HL-60 (cell line): ENCODE data around the gene DYSF.

Experiments used
- DNase-seq, 2 experiments: peaks; one replicate each; pipeline ENCODE4 v3.0.0-alpha.2; 2010 to 2020; ENCODE audit warnings: low read depth in 1 of 2, low spot score in 1 of 2
- H3K27ac ChIP-seq: fragments of 250-450 bp; sonication (Bioruptor Pico); replicated peaks from 2 replicates; pipeline ENCODE4 v1.5.1; 2020; ENCODE audit warnings: mild to moderate bottlenecking, moderate library complexity
- H3K27me3 ChIP-seq: fragments of 250-450 bp; sonication (Bioruptor Pico); 2 replicates; pipeline ENCODE4 v1.5.1; 2021; ENCODE audit warnings: mild to moderate bottlenecking, moderate library complexity; ENCODE audit not compliant: insufficient read depth, poor library complexity, severe bottlenecking
- H3K4me3 ChIP-seq: replicated peaks from 2 replicates; pipeline ENCODE4 v1.5.1; 2011; ENCODE audit warnings: mild to moderate bottlenecking, control low read depth, low read length; ENCODE audit not compliant: insufficient read depth
- CTCF ChIP-seq: IDR thresholded peaks from one replicate; pipeline ENCODE4 v1.5.1; 2011; ENCODE audit warnings: low read length, control low read depth, inconsistent platforms; ENCODE audit not compliant: insufficient read depth
- GABPA ChIP-seq: IDR thresholded peaks from 2 replicates; pipeline ENCODE4 v1.6.1; 2012; ENCODE audit warnings: low read depth
- POLR2AphosphoS5 ChIP-seq: IDR thresholded peaks from 2 replicates; pipeline ENCODE4 v1.6.1; 2012; ENCODE audit warnings: low read depth
- REST ChIP-seq: IDR thresholded peaks from 2 replicates; pipeline ENCODE4 v1.6.1; 2012; ENCODE audit warnings: low read depth; ENCODE audit not compliant: insufficient replicate concordance
- SPI1 ChIP-seq: IDR thresholded peaks from 2 replicates; pipeline ENCODE4 v1.6.1; 2012; ENCODE audit warnings: low read depth, mild to moderate bottlenecking, borderline replicate concordance

The DYSF gene

GRCh38 chr2:71456617-71457016 lies 3.3 kb downstream of the DYSF start:
- no peak for DNase-seq

GRCh38 chr2:71457123-71457915 lies 4.0 kb downstream of the DYSF start:
- H3K4me3 ChIP-seq = no peak overlapping the region
- TF ChIP-seq SPI1 = no peak
- TF ChIP-seq GABPA = no peak
- no peak for TF ChIP-seq REST
- TF ChIP-seq CTCF = no peak
- TF ChIP-seq POLR2AphosphoS5 = no peak
- DNase-seq = no peak
- no peaks in the 10 kb centered on the region for H3K27me3 ChIP-seq
- no peak overlapping the region for H3K27ac ChIP-seq

More at GRCh38 chr2:71456617-71457016, 3.3 kb downstream of the DYSF start:
- peak overlapping the region; percentile 47 for H3K27ac ChIP-seq
- no peak for TF ChIP-seq CTCF
- no peak for TF ChIP-seq SPI1
- no peak for TF ChIP-seq GABPA
- TF ChIP-seq REST = no peak
- no peak for TF ChIP-seq POLR2AphosphoS5
- no peaks in the 10 kb centered on the region for H3K27me3 ChIP-seq
- H3K4me3 ChIP-seq = no peak overlapping the region

GRCh38 chr2:71457923-71458322 lies 4.6 kb downstream of the DYSF start:
- TF ChIP-seq SPI1 = no peak
- TF ChIP-seq REST = no peak
- H3K27me3 ChIP-seq = no peaks in the 10 kb centered on the region

More at GRCh38 chr2:71457923-71458322, 4.6 kb downstream of the DYSF start:
- no peak for DNase-seq
- Histone ChIP-seq H3K27ac (no peak overlapping the region), H3K4me3 (no peak overlapping the region)
